Subcutaneous adipose tissue (tissue), 4 donors: Measurements from ENCODE around the gene GPX8. TPM values are rescaled to one million over a fixed set of nuclear protein-coding genes. Genes with fewer than 3 reads are reported as not detected.

Experiments used
- total RNA-seq, 4 donors: library from RNA; depleted of rRNA; stranded (reverse); fragments of >200 nt; gene quantifications; one replicate each; pipeline ENCODE4 v1.1.0, GENCODE V29; 2016
- TF ChIP-seq, protein P1 (sequence below): fragments of 450-650 bp; IDR thresholded peaks from one replicate; pipeline ENCODE4 v1.5.1; 2016; ENCODE audit warnings: low read depth, mild to moderate bottlenecking, control low read depth, antibody characterized with exemption, moderate library complexity

GPX8 gene, protein sequence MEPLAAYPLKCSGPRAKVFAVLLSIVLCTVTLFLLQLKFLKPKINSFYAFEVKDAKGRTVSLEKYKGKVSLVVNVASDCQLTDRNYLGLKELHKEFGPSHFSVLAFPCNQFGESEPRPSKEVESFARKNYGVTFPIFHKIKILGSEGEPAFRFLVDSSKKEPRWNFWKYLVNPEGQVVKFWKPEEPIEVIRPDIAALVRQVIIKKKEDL
- total RNA-seq = 10 to 100 TPM in 3 of 4 donors, 1 to 10 TPM in 1; 5.7 to 19.7 (median 14.9) TPM

GRCh38 chr5:55159763-55160492 is at the start of gene GPX8:
TSS of gene GPX8 (plus strand) at chr5:55160171. CDS start at chr5:55160193, 22 bp downstream.
- TF ChIP-seq, protein P1, sequence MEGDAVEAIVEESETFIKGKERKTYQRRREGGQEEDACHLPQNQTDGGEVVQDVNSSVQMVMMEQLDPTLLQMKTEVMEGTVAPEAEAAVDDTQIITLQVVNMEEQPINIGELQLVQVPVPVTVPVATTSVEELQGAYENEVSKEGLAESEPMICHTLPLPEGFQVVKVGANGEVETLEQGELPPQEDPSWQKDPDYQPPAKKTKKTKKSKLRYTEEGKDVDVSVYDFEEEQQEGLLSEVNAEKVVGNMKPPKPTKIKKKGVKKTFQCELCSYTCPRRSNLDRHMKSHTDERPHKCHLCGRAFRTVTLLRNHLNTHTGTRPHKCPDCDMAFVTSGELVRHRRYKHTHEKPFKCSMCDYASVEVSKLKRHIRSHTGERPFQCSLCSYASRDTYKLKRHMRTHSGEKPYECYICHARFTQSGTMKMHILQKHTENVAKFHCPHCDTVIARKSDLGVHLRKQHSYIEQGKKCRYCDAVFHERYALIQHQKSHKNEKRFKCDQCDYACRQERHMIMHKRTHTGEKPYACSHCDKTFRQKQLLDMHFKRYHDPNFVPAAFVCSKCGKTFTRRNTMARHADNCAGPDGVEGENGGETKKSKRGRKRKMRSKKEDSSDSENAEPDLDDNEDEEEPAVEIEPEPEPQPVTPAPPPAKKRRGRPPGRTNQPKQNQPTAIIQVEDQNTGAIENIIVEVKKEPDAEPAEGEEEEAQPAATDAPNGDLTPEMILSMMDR = no peak

GRCh38 chr5:55110217-55110616 is 49.8 kb upstream of the GPX8 start:
- TF ChIP-seq, protein P1 = no peak

GRCh38 chr5:55113327-55113726 is 46.6 kb upstream of the GPX8 start:
- TF ChIP-seq, protein P1 = no peak

DNA sequence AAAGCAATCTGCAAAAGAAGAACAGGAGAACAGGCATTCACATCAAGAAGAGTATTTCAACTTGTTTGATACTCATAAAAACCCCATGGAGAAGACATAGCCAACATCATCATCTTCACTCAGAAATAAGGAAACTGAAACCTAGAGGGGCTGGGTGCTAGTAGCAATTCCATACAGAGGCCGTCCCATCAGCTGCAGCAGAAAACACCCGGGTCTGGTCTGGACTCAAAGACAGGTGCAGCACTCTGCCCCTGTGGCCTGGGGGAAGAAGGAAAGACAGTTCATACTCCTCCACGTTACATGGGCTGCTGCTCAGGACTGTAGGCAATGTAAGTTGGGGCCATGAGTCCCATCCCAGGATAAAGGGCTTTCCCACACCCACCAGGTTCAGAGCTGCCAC is 45.9 kb upstream of the GPX8 start:
- TF ChIP-seq, protein P1 = no peak

- TF ChIP-seq, protein P1 = no peak
Measured at GRCh38 chr5:55123365-55123764, 36.6 kb upstream of the GPX8 start.

DNA sequence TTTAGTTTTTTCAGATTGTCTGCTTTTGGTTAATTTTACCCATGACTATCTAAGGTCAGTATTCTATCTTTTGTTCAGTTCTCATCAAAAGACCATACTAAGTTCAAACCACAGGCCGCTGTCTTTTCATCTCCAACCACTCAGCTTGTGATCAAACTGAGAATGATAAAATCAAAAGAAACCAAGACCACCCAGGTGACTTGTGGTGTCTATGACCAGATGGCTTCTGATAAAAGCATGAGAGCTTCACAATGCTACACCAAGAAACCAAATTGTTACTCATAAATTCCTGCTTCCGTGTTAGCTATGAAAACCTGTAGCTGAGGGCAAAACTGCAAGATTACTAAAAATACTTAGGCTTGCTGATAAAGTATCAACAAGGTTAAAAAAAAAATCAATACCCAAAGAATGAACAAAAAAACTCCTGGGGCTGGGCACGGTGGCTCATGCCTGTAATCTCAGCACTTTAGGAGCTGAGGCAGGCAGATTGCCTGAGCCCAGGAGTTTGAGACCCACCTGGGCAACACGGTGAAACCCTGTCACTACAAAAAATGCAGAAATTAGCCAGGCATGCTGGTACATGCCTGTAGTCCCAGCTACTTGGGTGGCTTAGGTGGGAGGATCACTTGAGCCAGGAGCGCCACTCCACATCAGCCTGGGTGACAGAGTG is 25.8 kb upstream of the GPX8 start:
- TF ChIP-seq, protein P1 = no peak

GRCh38 chr5:55136521-55136920 is 23.4 kb upstream of the GPX8 start:
- TF ChIP-seq, protein P1 = no peak
